ENCODE data around the gene IRGM.
"Not testable (repeated sequence)": the region's sequence is repeated elsewhere in the genome, so short reads cannot be mapped to it uniquely, and the experiment has no call there.

Gene IRGM

GRCh38 chr5:150816946-150817345, 29.4 kb upstream of the IRGM start:
- TF ChIP-seq MAX (IDR thresholded peaks at IDR 0.05; ENCODE audit: low read depth, low read length), result no peak
- no peak for DNase-seq (ENCODE audit: low read depth)
- no peak overlapping the region for H3K4me3 ChIP-seq (ENCODE audit: low read depth, low read length)

DNA sequence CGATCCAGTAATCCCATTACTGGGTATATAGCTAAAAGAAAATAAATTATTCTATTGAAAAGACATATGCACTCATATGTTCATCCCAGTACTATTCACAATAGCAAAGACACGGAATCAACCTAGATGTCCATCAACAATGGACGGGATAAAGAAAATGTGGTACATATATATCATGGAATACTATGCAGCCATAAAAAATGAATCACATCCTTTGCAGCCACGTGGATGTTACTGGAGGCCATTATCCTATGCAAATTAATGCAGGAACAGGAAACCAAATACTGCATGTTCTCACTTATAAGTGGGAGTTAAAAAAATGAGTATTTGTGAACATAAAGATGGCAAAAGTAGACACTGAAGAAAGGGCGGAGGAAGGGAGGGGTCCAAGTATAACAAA, 16.6 kb upstream of the IRGM start:
- TF ChIP-seq, protein P1, sequence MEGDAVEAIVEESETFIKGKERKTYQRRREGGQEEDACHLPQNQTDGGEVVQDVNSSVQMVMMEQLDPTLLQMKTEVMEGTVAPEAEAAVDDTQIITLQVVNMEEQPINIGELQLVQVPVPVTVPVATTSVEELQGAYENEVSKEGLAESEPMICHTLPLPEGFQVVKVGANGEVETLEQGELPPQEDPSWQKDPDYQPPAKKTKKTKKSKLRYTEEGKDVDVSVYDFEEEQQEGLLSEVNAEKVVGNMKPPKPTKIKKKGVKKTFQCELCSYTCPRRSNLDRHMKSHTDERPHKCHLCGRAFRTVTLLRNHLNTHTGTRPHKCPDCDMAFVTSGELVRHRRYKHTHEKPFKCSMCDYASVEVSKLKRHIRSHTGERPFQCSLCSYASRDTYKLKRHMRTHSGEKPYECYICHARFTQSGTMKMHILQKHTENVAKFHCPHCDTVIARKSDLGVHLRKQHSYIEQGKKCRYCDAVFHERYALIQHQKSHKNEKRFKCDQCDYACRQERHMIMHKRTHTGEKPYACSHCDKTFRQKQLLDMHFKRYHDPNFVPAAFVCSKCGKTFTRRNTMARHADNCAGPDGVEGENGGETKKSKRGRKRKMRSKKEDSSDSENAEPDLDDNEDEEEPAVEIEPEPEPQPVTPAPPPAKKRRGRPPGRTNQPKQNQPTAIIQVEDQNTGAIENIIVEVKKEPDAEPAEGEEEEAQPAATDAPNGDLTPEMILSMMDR (IDR thresholded peaks at IDR 0.05; ENCODE audit: low read depth, low read length), result no peak
- TF ChIP-seq MYC (IDR thresholded peaks at IDR 0.05; ENCODE audit: low read depth, low read length) (no peak), MAX (IDR thresholded peaks at IDR 0.05; ENCODE audit: low read depth, low read length) (no peak), POLR2A (IDR thresholded peaks at IDR 0.05; ENCODE audit: extremely low read depth, insufficient read length) (no peak)
- no peak overlapping the region for H3K4me3 ChIP-seq (ENCODE audit: low read depth, low read length)

DNA sequence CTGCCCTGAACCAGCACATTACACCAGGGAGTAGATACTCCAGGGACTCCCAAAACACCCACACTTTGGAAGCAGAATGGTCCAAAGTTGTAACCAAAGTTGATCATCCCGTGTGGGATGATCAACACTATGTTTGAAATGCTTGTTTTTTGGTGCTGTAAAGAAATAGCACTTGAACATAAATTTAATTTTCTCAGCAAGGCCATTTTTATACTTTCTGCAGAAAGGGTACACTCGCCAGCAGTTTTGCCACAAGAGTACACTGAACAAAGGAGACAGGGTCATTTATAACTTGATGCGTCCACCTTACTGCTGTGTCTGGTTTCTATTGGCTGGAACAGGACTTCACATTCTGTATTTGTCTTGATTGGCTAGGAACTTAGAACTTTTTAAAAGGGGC, 14.5 kb upstream of the IRGM start:
- H3K4me3 ChIP-seq (ENCODE audit: low read depth, low read length); DNase-seq (ENCODE audit: low read depth): not testable (repeated sequence)

More for the DNA sequence above, 16.6 kb upstream of the IRGM start:
- no peak for DNase-seq (ENCODE audit: low read depth)

DNA sequence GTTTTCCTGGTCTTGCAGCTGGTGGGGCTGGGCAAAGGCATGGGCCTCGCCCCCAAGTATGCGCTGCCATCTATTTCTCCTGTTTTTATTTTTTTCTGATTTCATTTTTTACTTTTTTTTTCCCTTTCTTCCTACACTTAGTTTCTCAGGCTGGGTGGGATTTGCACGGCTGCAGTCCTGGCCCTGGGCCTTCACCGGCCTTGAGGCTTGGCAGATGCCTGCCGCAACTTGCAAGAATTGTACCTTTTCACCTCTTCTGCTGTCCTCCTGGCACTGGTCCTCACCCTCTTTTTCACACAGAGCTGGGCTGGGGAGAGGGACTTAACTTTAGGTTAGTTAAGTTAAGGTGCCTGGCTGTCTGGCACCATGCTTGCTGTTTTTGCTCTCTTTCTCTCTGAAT, 10.3 kb upstream of the IRGM start:
- TF ChIP-seq MAX (IDR thresholded peaks at IDR 0.05; ENCODE audit: low read depth, low read length) (no peak), MYC (IDR thresholded peaks at IDR 0.05; ENCODE audit: low read depth, low read length) (no peak), POLR2A (IDR thresholded peaks at IDR 0.05; ENCODE audit: extremely low read depth, insufficient read length) (no peak)
- TF ChIP-seq, protein P1 (IDR thresholded peaks at IDR 0.05; ENCODE audit: low read depth, low read length), result no peak
- H3K4me3 ChIP-seq (ENCODE audit: low read depth, low read length), result no peak overlapping the region
- DNase-seq (ENCODE audit: low read depth), result no peak

GRCh38 chr5:150836703-150837102, 9.6 kb upstream of the IRGM start:
- H3K4me3 ChIP-seq (ENCODE audit: low read depth, low read length), result no peak overlapping the region
- DNase-seq (ENCODE audit: low read depth), result no peak
- TF ChIP-seq, protein P1 (IDR thresholded peaks at IDR 0.05; ENCODE audit: low read depth, low read length), result no peak
- TF ChIP-seq MYC (IDR thresholded peaks at IDR 0.05; ENCODE audit: low read depth, low read length) (no peak), MAX (IDR thresholded peaks at IDR 0.05; ENCODE audit: low read depth, low read length) (no peak), POLR2A (IDR thresholded peaks at IDR 0.05; ENCODE audit: extremely low read depth, insufficient read length) (no peak)

- DNase-seq (ENCODE audit: low read depth); H3K4me3 ChIP-seq (ENCODE audit: low read depth, low read length): not testable (repeated sequence)
These were observed 999 bp upstream of the IRGM start for GRCh38 chr5:150845185-150845859.

DNA sequence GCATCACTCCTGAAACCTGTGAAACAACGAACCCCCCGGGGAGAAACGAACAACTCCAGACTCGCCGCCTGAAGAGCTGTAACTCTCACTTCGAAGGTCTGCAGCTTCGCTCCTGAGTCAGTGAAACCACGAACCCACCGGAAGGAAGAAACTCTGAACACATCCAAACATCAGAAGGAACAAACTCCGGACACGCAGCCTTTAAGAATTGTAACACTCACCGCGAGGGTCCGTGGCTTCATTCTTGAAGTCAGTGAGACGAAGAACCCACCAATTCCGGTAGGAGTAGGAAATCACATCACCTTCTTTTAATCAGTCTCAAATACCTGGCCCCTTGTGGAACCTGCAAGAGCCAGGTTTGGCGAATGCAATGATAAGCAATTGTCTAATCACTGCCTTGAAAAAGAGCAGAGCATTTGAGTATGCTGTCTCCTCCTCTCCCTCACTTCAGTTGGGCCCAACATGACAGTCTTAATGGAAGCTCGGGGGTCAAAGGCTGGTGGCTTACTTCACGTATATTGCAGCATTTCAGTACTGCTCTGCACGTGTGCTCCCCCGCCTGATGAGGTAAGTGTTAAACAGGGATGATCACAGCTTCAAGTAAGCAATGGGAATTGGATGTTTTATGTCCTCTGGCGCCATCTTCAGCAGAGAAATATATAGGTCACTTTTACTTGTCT, 473 bp downstream of the IRGM start:
- peak; percentile 96 for DNase-seq (ENCODE audit: low read depth)
- TF ChIP-seq, protein P1 (IDR thresholded peaks at IDR 0.05; ENCODE audit: low read depth, low read length), result peak; percentile 39
- TF ChIP-seq POLR2A (IDR thresholded peaks at IDR 0.05; ENCODE audit: extremely low read depth, insufficient read length) (no peak), MYC (IDR thresholded peaks at IDR 0.05; ENCODE audit: low read depth, low read length) (peak; percentile 83), MAX (IDR thresholded peaks at IDR 0.05; ENCODE audit: low read depth, low read length) (peak; percentile 94)
- peak overlapping the region; percentile 58 for H3K4me3 ChIP-seq (ENCODE audit: low read depth, low read length)

All from NB4 (cell line).